ENCODE measurements around the gene PPARG.

PPARG gene

GRCh38 chr3:12444582-12445471 is 156.0 kb downstream of the PPARG start:
- Histone ChIP-seq H3K9ac (ENCODE audit: low read length) (no peak overlapping the region), H3K9me2 (replicated peaks; ENCODE audit: insufficient read depth, low read length) (no peaks in the 10 kb centered on the region), H3K36me3 (replicated peaks; ENCODE audit: insufficient read depth, low read length) (no peaks in the 10 kb centered on the region), H3K4me3 (ENCODE audit: low read length) (no peak overlapping the region), H3K4me1 (ENCODE audit: low read length) (no peaks in the 10 kb centered on the region), H3K79me2 (ENCODE audit: low read length) (no peaks in the 10 kb centered on the region), H3K27ac (ENCODE audit: low read length) (no peak overlapping the region), H4K20me1 (ENCODE audit: insufficient read depth, low read length) (no peaks in the 10 kb centered on the region), H3F3A (ENCODE audit: insufficient read depth, low read length) (no peaks in the 10 kb centered on the region), H3K27me3 (replicated peaks; ENCODE audit: insufficient read depth, low read length) (peaks cover 22% of the 10 kb centered on the region), H3K9me3 (replicated peaks; ENCODE audit: insufficient read depth, low read length) (no peaks in the 10 kb centered on the region), H2AFZ (ENCODE audit: low read length) (no peak overlapping the region), H3K4me2 (ENCODE audit: low read depth, low read length) (no peak overlapping the region)
- TF ChIP-seq EZH2 (optimal IDR thresholded peaks at IDR 0.05; ENCODE audit: low read depth, low read length) (no peak), EZH2phosphoT487 (IDR thresholded peaks at IDR 0.05; ENCODE audit: low read length) (no peak)
- TF ChIP-seq, protein P1, sequence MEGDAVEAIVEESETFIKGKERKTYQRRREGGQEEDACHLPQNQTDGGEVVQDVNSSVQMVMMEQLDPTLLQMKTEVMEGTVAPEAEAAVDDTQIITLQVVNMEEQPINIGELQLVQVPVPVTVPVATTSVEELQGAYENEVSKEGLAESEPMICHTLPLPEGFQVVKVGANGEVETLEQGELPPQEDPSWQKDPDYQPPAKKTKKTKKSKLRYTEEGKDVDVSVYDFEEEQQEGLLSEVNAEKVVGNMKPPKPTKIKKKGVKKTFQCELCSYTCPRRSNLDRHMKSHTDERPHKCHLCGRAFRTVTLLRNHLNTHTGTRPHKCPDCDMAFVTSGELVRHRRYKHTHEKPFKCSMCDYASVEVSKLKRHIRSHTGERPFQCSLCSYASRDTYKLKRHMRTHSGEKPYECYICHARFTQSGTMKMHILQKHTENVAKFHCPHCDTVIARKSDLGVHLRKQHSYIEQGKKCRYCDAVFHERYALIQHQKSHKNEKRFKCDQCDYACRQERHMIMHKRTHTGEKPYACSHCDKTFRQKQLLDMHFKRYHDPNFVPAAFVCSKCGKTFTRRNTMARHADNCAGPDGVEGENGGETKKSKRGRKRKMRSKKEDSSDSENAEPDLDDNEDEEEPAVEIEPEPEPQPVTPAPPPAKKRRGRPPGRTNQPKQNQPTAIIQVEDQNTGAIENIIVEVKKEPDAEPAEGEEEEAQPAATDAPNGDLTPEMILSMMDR (IDR thresholded peaks at IDR 0.05; ENCODE audit: low read length) = no peak
- no peak for DNase-seq

DNA sequence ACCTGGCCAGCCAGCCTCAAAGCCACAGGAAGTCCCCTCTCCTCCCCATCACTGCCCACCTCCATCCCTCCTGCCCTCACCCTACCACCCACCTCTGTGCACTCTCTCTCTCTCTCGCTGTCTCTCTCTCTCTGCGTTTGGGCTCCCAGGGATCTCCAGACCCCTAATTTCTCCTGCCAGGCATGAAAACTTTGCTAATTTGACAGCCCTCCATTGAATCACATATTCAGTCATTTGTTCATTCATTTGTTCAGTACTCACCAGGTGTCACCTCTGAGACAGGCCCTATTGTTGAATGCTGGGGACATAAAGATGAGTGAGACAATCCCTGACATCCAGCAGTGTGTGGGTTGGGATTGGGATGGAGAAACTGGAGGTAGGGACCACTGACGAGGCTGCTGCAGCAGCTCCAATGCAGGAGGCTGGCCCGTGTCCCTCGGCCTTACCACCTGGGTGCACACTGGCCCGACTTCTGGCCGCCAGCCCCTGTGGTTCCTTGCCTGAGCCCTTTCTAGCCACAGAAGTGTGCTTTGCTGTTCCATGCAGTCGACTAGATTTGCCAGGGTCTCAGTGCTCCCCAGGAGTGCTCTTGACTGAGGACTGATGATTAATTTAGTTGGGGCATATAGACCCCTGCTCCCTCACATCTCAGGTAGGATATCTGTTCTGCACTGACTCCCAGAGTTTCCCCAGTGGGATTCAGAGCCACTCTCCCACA is 156.8 kb downstream of the PPARG start:
- peaks cover 22% of the 10 kb centered on the region for H3K27me3 ChIP-seq (replicated peaks; ENCODE audit: insufficient read depth, low read length)
- no peak for DNase-seq
- no peak overlapping the region for H3K9ac ChIP-seq (ENCODE audit: low read length)
- no peaks in the 10 kb centered on the region for H3F3A ChIP-seq (ENCODE audit: insufficient read depth, low read length)
- no peaks in the 10 kb centered on the region for H3K9me2 ChIP-seq (replicated peaks; ENCODE audit: insufficient read depth, low read length)
- H4K20me1 ChIP-seq (ENCODE audit: insufficient read depth, low read length) = no peaks in the 10 kb centered on the region
- no peak overlapping the region for H3K4me3 ChIP-seq (ENCODE audit: low read length)
- H3K4me2 ChIP-seq (ENCODE audit: low read depth, low read length) = no peak overlapping the region
- TF ChIP-seq EZH2 (optimal IDR thresholded peaks at IDR 0.05; ENCODE audit: low read depth, low read length) = no peak
- TF ChIP-seq, protein P1 (IDR thresholded peaks at IDR 0.05; ENCODE audit: low read length) = no peak
- no peak for TF ChIP-seq EZH2phosphoT487 (IDR thresholded peaks at IDR 0.05; ENCODE audit: low read length)
- no peak overlapping the region for H2AFZ ChIP-seq (ENCODE audit: low read length)
- no peak overlapping the region for H3K27ac ChIP-seq (ENCODE audit: low read length)
- no peaks in the 10 kb centered on the region for H3K79me2 ChIP-seq (ENCODE audit: low read length)
- H3K36me3 ChIP-seq (replicated peaks; ENCODE audit: insufficient read depth, low read length) = no peaks in the 10 kb centered on the region
- no peaks in the 10 kb centered on the region for H3K4me1 ChIP-seq (ENCODE audit: low read length)
- no peaks in the 10 kb centered on the region for H3K9me3 ChIP-seq (replicated peaks; ENCODE audit: insufficient read depth, low read length)

DNA sequence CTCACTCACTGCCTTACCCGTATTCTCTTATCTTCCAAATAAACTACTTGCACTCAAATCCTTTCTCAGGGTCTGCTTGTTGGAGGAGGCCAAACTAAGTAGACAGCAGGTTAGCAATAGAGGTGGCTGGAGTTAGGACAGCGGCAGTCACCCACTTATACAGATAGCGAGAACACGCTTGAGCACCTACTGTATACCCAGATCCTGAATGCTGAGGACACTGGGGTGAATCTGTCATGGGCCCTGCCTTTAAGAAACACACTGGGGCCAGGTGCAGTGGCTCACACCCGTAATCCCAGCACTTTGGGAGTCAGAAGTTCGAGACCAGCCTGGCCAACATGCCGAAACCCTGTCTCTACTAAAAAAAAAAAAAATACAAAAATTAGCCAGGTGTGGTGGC is 157.4 kb downstream of the PPARG start:
- Histone ChIP-seq H3K36me3 (replicated peaks; ENCODE audit: insufficient read depth, low read length) (no peaks in the 10 kb centered on the region), H3K9me2 (replicated peaks; ENCODE audit: insufficient read depth, low read length) (no peaks in the 10 kb centered on the region), H3K27ac (ENCODE audit: low read length) (no peak overlapping the region), H4K20me1 (ENCODE audit: insufficient read depth, low read length) (no peaks in the 10 kb centered on the region), H3K4me2 (ENCODE audit: low read depth, low read length) (no peak overlapping the region), H3K4me1 (ENCODE audit: low read length) (no peaks in the 10 kb centered on the region), H3K9ac (ENCODE audit: low read length) (no peak overlapping the region), H3F3A (ENCODE audit: insufficient read depth, low read length) (no peaks in the 10 kb centered on the region), H3K79me2 (ENCODE audit: low read length) (no peaks in the 10 kb centered on the region), H3K27me3 (replicated peaks; ENCODE audit: insufficient read depth, low read length) (peaks cover 22% of the 10 kb centered on the region), H2AFZ (ENCODE audit: low read length) (no peak overlapping the region), H3K4me3 (ENCODE audit: low read length) (no peak overlapping the region), H3K9me3 (replicated peaks; ENCODE audit: insufficient read depth, low read length) (no peaks in the 10 kb centered on the region)
- no peak for DNase-seq
- TF ChIP-seq, protein P1 (IDR thresholded peaks at IDR 0.05; ENCODE audit: low read length) = no peak
- TF ChIP-seq EZH2phosphoT487 (IDR thresholded peaks at IDR 0.05; ENCODE audit: low read length) (no peak), EZH2 (optimal IDR thresholded peaks at IDR 0.05; ENCODE audit: low read depth, low read length) (no peak)

Data from MM.1S (cell line).